GM23338 (cell line): ENCODE data around the gene CIZ1. TPM values are rescaled to one million over a fixed set of nuclear protein-coding genes. Genes with fewer than 3 reads are reported as not detected.

Experiments used
- ATAC-seq: fragments of 200-7000 bp; cut with Tn5 transposase; 3 replicates; pipeline ENCODE4 v1.9.1; 2020
- DNase-seq: peaks from one replicate; pipeline ENCODE4 v3.0.0-alpha.2; 2015; ENCODE audit warnings: low spot score
- H2AFZ ChIP-seq: fragments of 200-600 bp; sonication (generic); 2 replicates; pipeline ENCODE4 v1.8.0; 2016; ENCODE audit warnings: antibody characterized with exemption, mild to moderate bottlenecking, moderate library complexity
- H3F3A ChIP-seq: fragments of 200-600 bp; sonication (generic); replicated peaks from 2 replicates; pipeline ENCODE4 v1.8.0; 2017; ENCODE audit warnings: antibody characterized with exemption, mixed run types, low read depth
- H3K27ac ChIP-seq: fragments of 200-600 bp; sonication (generic); 2 replicates; pipeline ENCODE4 v1.6.1; 2016; ENCODE audit warnings: low read depth
- H3K27me3 ChIP-seq: fragments of 200-600 bp; sonication (generic); 2 replicates; pipeline ENCODE4 v1.8.0; 2016; ENCODE audit warnings: mild to moderate bottlenecking, mixed run types, moderate library complexity; ENCODE audit not compliant: insufficient read depth
- H3K36me3 ChIP-seq: fragments of 200-600 bp; sonication (generic); 2 replicates; pipeline ENCODE4 v1.8.0; 2016; ENCODE audit warnings: mild to moderate bottlenecking; ENCODE audit not compliant: insufficient read depth
- H3K4me1 ChIP-seq: fragments of 200-600 bp; sonication (generic); 2 replicates; pipeline ENCODE4 v1.8.0; 2016; ENCODE audit warnings: mild to moderate bottlenecking, moderate library complexity; ENCODE audit not compliant: insufficient read depth
- H3K4me2 ChIP-seq: fragments of 200-600 bp; sonication (generic); 2 replicates; pipeline ENCODE4 v1.7.1; 2017; ENCODE audit warnings: mixed run types
- H3K4me3 ChIP-seq: fragments of 200-600 bp; sonication (generic); 2 replicates; pipeline ENCODE4 v1.6.1; 2016; ENCODE audit warnings: mixed run types
- H3K79me2 ChIP-seq: fragments of 200-600 bp; sonication (generic); replicated peaks from 2 replicates; pipeline ENCODE4 v1.8.0; 2017; ENCODE audit warnings: mild to moderate bottlenecking; ENCODE audit not compliant: insufficient read depth
- H3K9me2 ChIP-seq: fragments of 200-600 bp; sonication (generic); 2 replicates; pipeline ENCODE4 v1.8.0; 2017; ENCODE audit not compliant: insufficient read depth
- H4K20me1 ChIP-seq: fragments of 200-600 bp; sonication (generic); replicated peaks from 2 replicates; pipeline ENCODE4 v1.8.0; 2017; ENCODE audit warnings: mild to moderate bottlenecking; ENCODE audit not compliant: insufficient read depth
- H3K27ac Mint-ChIP-seq: 2 replicates; pipeline ENCODE4 v1.8.0; 2020; ENCODE audit warnings: inconsistent platforms, mild to moderate bottlenecking, moderate library complexity, mixed read lengths
- H3K27me3 Mint-ChIP-seq: 3 replicates; pipeline ENCODE4 v1.8.0; 2022; ENCODE audit warnings: low read depth, mild to moderate bottlenecking, moderate library complexity, mixed read lengths, inconsistent platforms; ENCODE audit not compliant: insufficient read depth, poor library complexity
- H3K36me3 Mint-ChIP-seq: 3 replicates; pipeline ENCODE4 v1.8.0; 2021; ENCODE audit warnings: low read depth, mild to moderate bottlenecking, inconsistent platforms, moderate library complexity, mixed read lengths
- H3K4me1 Mint-ChIP-seq: 3 replicates; pipeline ENCODE4 v1.8.0; 2020; ENCODE audit warnings: mild to moderate bottlenecking, inconsistent platforms, mixed read lengths
- H3K4me3 Mint-ChIP-seq: 3 replicates; pipeline ENCODE4 v1.8.0; 2021; ENCODE audit warnings: moderate library complexity, mild to moderate bottlenecking, inconsistent platforms, mixed read lengths
- H3K9me3 Mint-ChIP-seq: 3 replicates; pipeline ENCODE4 v1.8.0; 2020; ENCODE audit warnings: moderate library complexity, mild to moderate bottlenecking, inconsistent platforms, mixed read lengths
- CREB1 ChIP-seq: fragments of 250-450 bp; sonication (Bioruptor Pico); IDR thresholded peaks from 2 replicates; pipeline ENCODE4 v1.5.0; 2020; ENCODE audit warnings: low read depth, mild to moderate bottlenecking, moderate library complexity
- NANOG ChIP-seq: IDR thresholded peaks from 2 replicates; pipeline ENCODE4 v1.6.1; 2016; ENCODE audit warnings: antibody characterized with exemption, borderline replicate concordance
- POLR2AphosphoS5 ChIP-seq: IDR thresholded peaks from 2 replicates; pipeline ENCODE4 v1.6.1; 2016; ENCODE audit warnings: antibody characterized with exemption, low read depth
- ZNF114 ChIP-seq: fragments of 250-450 bp; sonication (Bioruptor Pico); IDR thresholded peaks from 2 replicates; pipeline ENCODE4 v1.5.0; 2020; ENCODE audit warnings: mild to moderate bottlenecking, moderate library complexity
- ZNF331 ChIP-seq: fragments of 250-450 bp; sonication (Bioruptor Pico); IDR thresholded peaks from 2 replicates; pipeline ENCODE4 v1.5.0; 2020; ENCODE audit warnings: low read depth, mild to moderate bottlenecking, moderate library complexity
- ZNF462 ChIP-seq: fragments of 250-450 bp; sonication (Bioruptor Pico); IDR thresholded peaks from 2 replicates; pipeline ENCODE4 v1.5.0; 2020; ENCODE audit warnings: mild to moderate bottlenecking, moderate library complexity
- polyA plus RNA-seq: library from polyadenylated mRNA; unstranded; fragments of >200 nt; fragmentation: Nextera tagmentation; extraction: Ambion mirVana; gene quantifications from 2 replicates; pipeline ENCODE4 v1.2.1, GENCODE V29; 2016
- total RNA-seq: library from RNA; depleted of rRNA; stranded (reverse); fragments of >200 nt; shearing (Covaris generic); gene quantifications from 2 replicates; pipeline ENCODE4 v1.2.3, GENCODE V29; 2014
- TF ChIP-seq, protein P1 (sequence below): IDR thresholded peaks from one replicate; pipeline ENCODE4 v1.6.1; 2018; ENCODE audit warnings: antibody characterized with exemption; ENCODE audit not compliant: unreplicated experiment
- TF ChIP-seq, protein P2 (sequence below): IDR thresholded peaks from 2 replicates; pipeline ENCODE4 v1.6.1; 2016; ENCODE audit warnings: antibody characterized with exemption

CIZ1 gene
- total and polyA plus RNA-seq, 2 experiments from 2014 or later: 49.6 to 61.4 TPM

GRCh38 chr9:128122809-128123175 lies 68.6 kb downstream of the CIZ1 start (continued):
- TF ChIP-seq ZNF331 (CRISPR knock-in tag): no peak
- TF ChIP-seq POLR2AphosphoS5: no peak
- TF ChIP-seq ZNF114 (CRISPR knock-in tag): no peak
- TF ChIP-seq, protein P1, sequence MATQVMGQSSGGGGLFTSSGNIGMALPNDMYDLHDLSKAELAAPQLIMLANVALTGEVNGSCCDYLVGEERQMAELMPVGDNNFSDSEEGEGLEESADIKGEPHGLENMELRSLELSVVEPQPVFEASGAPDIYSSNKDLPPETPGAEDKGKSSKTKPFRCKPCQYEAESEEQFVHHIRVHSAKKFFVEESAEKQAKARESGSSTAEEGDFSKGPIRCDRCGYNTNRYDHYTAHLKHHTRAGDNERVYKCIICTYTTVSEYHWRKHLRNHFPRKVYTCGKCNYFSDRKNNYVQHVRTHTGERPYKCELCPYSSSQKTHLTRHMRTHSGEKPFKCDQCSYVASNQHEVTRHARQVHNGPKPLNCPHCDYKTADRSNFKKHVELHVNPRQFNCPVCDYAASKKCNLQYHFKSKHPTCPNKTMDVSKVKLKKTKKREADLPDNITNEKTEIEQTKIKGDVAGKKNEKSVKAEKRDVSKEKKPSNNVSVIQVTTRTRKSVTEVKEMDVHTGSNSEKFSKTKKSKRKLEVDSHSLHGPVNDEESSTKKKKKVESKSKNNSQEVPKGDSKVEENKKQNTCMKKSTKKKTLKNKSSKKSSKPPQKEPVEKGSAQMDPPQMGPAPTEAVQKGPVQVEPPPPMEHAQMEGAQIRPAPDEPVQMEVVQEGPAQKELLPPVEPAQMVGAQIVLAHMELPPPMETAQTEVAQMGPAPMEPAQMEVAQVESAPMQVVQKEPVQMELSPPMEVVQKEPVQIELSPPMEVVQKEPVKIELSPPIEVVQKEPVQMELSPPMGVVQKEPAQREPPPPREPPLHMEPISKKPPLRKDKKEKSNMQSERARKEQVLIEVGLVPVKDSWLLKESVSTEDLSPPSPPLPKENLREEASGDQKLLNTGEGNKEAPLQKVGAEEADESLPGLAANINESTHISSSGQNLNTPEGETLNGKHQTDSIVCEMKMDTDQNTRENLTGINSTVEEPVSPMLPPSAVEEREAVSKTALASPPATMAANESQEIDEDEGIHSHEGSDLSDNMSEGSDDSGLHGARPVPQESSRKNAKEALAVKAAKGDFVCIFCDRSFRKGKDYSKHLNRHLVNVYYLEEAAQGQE: no peak
- no peak for TF ChIP-seq CREB1 (CRISPR knock-in tag)

- no peak overlapping the region for H3K4me3 Mint-ChIP-seq
- H2AFZ ChIP-seq: no peak overlapping the region
- no peak overlapping the region for H3K27ac ChIP-seq
- H3K36me3 Mint-ChIP-seq: peaks cover 43% of the 10 kb centered on the region
- H3K27me3 Mint-ChIP-seq: peaks cover 31% of the 10 kb centered on the region
- H3K36me3 ChIP-seq: 0 out of 2 replicates have a peak, but pooled peaks cover 4% of the 10 kb centered on the region
- DNase-seq (no peak), ATAC-seq (no peak)
- peaks cover 9% of the 10 kb centered on the region for H4K20me1 ChIP-seq
- peaks cover 23% of the 10 kb centered on the region for H3K4me1 Mint-ChIP-seq
- no peak overlapping the region for H3K4me3 ChIP-seq
- no peaks in the 10 kb centered on the region for H3K9me3 Mint-ChIP-seq
- H3K79me2 ChIP-seq: peaks cover 24% of the 10 kb centered on the region
- TF ChIP-seq NANOG (no peak), ZNF114 (CRISPR knock-in tag) (no peak)
- H3K4me1 ChIP-seq: peaks cover 18% of the 10 kb centered on the region; the same call in 1 of the 2 replicates
- no peak overlapping the region for H3K4me2 ChIP-seq
- no peaks in the 10 kb centered on the region for H3K9me2 ChIP-seq
- no peaks in the 10 kb centered on the region for H3K27me3 ChIP-seq
- H3F3A ChIP-seq: peaks cover 9% of the 10 kb centered on the region; the same call in 1 of the 2 replicates
- H3K27ac Mint-ChIP-seq: no peak overlapping the region
These were observed 69.2 kb downstream of the CIZ1 start for GRCh38 chr9:128121924-128122808.

GRCh38 chr9:128121466-128121810 lies 69.9 kb downstream of the CIZ1 start:
- peaks cover 16% of the 10 kb centered on the region for H3K79me2 ChIP-seq
- peaks cover 9% of the 10 kb centered on the region; the same call in 1 of the 2 replicates for H3F3A ChIP-seq
- no peak overlapping the region for H3K4me2 ChIP-seq
- H3K36me3 Mint-ChIP-seq: peaks cover 43% of the 10 kb centered on the region
- no peaks in the 10 kb centered on the region for H3K27me3 ChIP-seq
- no peak overlapping the region for H3K4me3 ChIP-seq
- no peak overlapping the region for H2AFZ ChIP-seq
- no peak overlapping the region for H3K27ac ChIP-seq
- no peak overlapping the region for H3K4me3 Mint-ChIP-seq
- H4K20me1 ChIP-seq: peaks cover 9% of the 10 kb centered on the region
- DNase-seq (no peak), ATAC-seq (no peak)
- no peak overlapping the region for H3K27ac Mint-ChIP-seq
- H3K9me3 Mint-ChIP-seq: no peaks in the 10 kb centered on the region
- H3K4me1 ChIP-seq: peaks cover 14% of the 10 kb centered on the region; the same call in 1 of the 2 replicates
- peaks cover 25% of the 10 kb centered on the region for H3K27me3 Mint-ChIP-seq
- no peaks in the 10 kb centered on the region for H3K9me2 ChIP-seq
- H3K36me3 ChIP-seq: 0 out of 2 replicates have a peak, but pooled peaks cover 4% of the 10 kb centered on the region
- peaks cover 22% of the 10 kb centered on the region for H3K4me1 Mint-ChIP-seq
- TF ChIP-seq ZNF114 (CRISPR knock-in tag): no peak
- TF ChIP-seq, protein P2, sequence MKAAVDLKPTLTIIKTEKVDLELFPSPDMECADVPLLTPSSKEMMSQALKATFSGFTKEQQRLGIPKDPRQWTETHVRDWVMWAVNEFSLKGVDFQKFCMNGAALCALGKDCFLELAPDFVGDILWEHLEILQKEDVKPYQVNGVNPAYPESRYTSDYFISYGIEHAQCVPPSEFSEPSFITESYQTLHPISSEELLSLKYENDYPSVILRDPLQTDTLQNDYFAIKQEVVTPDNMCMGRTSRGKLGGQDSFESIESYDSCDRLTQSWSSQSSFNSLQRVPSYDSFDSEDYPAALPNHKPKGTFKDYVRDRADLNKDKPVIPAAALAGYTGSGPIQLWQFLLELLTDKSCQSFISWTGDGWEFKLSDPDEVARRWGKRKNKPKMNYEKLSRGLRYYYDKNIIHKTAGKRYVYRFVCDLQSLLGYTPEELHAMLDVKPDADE: no peak
- no peak for TF ChIP-seq ZNF462 (CRISPR knock-in tag)
- no peak for TF ChIP-seq NANOG
- no peak for TF ChIP-seq CREB1 (CRISPR knock-in tag)
